PC-3 (cell line): ENCODE measurements around the gene TMEM129. TPM values are rescaled to one million over a fixed set of nuclear protein-coding genes. Genes with fewer than 3 reads are reported as not detected.

Experiments
- ATAC-seq: fragments of 200-7000 bp; cut with Tn5 transposase; 2 replicates; pipeline ENCODE4 v1.9.1; 2020; ENCODE audit warnings: mild to moderate bottlenecking, moderate library complexity
- BruUV-seq: library from RNA; stranded (reverse); fragments of 400-500 nt; replicated peaks from 2 replicates; lab custom pipeline; 2021; lab: Mats Ljungman, UMichigan
- CTCF ChIA-PET: fragments of 300-600 bp; sonication (Branson Sonifier 250); formaldehyde crosslinking; loops from one replicate; lab custom pipeline; 2022; ENCODE audit warnings: antibody characterized with exemption; lab: Charles Lee
- POLR2A ChIA-PET: fragments of 300-600 bp; sonication (Branson Sonifier 250); formaldehyde crosslinking; loops from one replicate; lab custom pipeline; 2022; ENCODE audit warnings: antibody characterized with exemption; ENCODE audit not compliant: unreplicated experiment; lab: Charles Lee
- DNase-seq: peaks from one replicate; pipeline ENCODE4 v3.0.0-alpha.2; 2015
- H2AFZ ChIP-seq: fragments of 300-600 bp; sonication (generic); 2 replicates; pipeline ENCODE4 v1.6.0; 2016; ENCODE audit warnings: antibody characterized with exemption, low read length
- H3F3A ChIP-seq: fragments of 300-600 bp; sonication (generic); one replicate; pipeline ENCODE4 v1.6.0; 2017; ENCODE audit warnings: antibody characterized with exemption, low read length, control low read depth, mild to moderate bottlenecking; ENCODE audit not compliant: unreplicated experiment
- H3K27ac ChIP-seq: fragments of 300-600 bp; sonication (generic); 2 replicates; pipeline ENCODE4 v1.5.1; 2016; ENCODE audit warnings: mild to moderate bottlenecking, low read length
- H3K27me3 ChIP-seq: fragments of 300-600 bp; sonication (generic); 2 replicates; pipeline ENCODE4 v1.6.1; 2016; ENCODE audit warnings: low read length, mixed read lengths
- H3K36me3 ChIP-seq: fragments of 300-600 bp; sonication (generic); 2 replicates; pipeline ENCODE4 v1.6.1; 2016; ENCODE audit warnings: low read depth, mixed run types, low read length, mixed read lengths
- H3K4me1 ChIP-seq: fragments of 300-600 bp; sonication (generic); 2 replicates; pipeline ENCODE4 v1.5.1; 2016; ENCODE audit warnings: low read length; ENCODE audit not compliant: insufficient read depth
- H3K4me2 ChIP-seq: fragments of 300-600 bp; sonication (generic); 2 replicates; pipeline ENCODE4 v1.6.0; 2016; ENCODE audit warnings: low read length
- H3K4me3 ChIP-seq: fragments of 300-600 bp; sonication (generic); 2 replicates; pipeline ENCODE4 v1.5.1; 2016; ENCODE audit warnings: mild to moderate bottlenecking, low read length, mixed read lengths
- H3K79me2 ChIP-seq: fragments of 300-600 bp; sonication (generic); 2 replicates; pipeline ENCODE4 v1.6.1; 2017; ENCODE audit warnings: low read length, mixed read lengths
- H3K9ac ChIP-seq: fragments of 300-600 bp; sonication (generic); 2 replicates; pipeline ENCODE4 v1.6.0; 2016; ENCODE audit warnings: mild to moderate bottlenecking, low read length
- H3K9me2 ChIP-seq: fragments of 300-600 bp; sonication (generic); replicated peaks from 2 replicates; pipeline ENCODE4 v1.6.1; 2016; ENCODE audit warnings: mixed run types, low read length, mixed read lengths
- H3K9me3 ChIP-seq: fragments of 300-600 bp; sonication (generic); 2 replicates; pipeline ENCODE4 v1.6.1; 2016; ENCODE audit warnings: low read length, mixed read lengths
- H4K20me1 ChIP-seq: fragments of 300-600 bp; sonication (generic); 2 replicates; pipeline ENCODE4 v1.6.1; 2016; ENCODE audit warnings: low read length, mixed read lengths
- CTCF ChIP-seq: fragments of 300-600 bp; sonication (generic); conservative IDR thresholded peaks from 2 replicates; pipeline ENCODE4 v1.5.1; 2017; ENCODE audit warnings: antibody characterized with exemption, low read depth, mild to moderate bottlenecking, low read length
- EZH2 ChIP-seq: fragments of 300-600 bp; sonication (generic); IDR thresholded peaks from one replicate; pipeline ENCODE4 v1.6.1; 2017; ENCODE audit warnings: antibody characterized with exemption, mild to moderate bottlenecking, low read length; ENCODE audit not compliant: unreplicated experiment
- EZH2phosphoT487 ChIP-seq: fragments of 300-600 bp; sonication (generic); IDR thresholded peaks from 2 replicates; pipeline ENCODE4 v1.6.1; 2018; ENCODE audit warnings: mild to moderate bottlenecking, antibody characterized with exemption, low read length, borderline replicate concordance
- intact Hi-C: fragments of 100-400 bp; cut with micrococcal nuclease; formaldehyde crosslinking; loops from 2 replicates; pipeline ENCODE4 v1.9.0; 2023
- total RNA-seq: library from RNA; depleted of rRNA; stranded (reverse); fragments of >200 nt; gene quantifications from 2 replicates; pipeline ENCODE4 v1.2.3, GENCODE V29; 2014

The TMEM129 gene
- total RNA-seq, 1 experiment from 2014 or later: 28.6 TPM

- intact Hi-C loops: no loop called here
- Histone ChIP-seq H3K9me3 (no peaks in the 10 kb centered on the region), H3K9ac (no peak overlapping the region), H3K4me2 (no peak overlapping the region), H3K27ac (no peak overlapping the region), H4K20me1 (no peaks in the 10 kb centered on the region), H3K79me2 (no peaks in the 10 kb centered on the region), H2AFZ (no peak overlapping the region), H3K9me2 (no peaks in the 10 kb centered on the region), H3F3A (no peaks in the 10 kb centered on the region), H3K27me3 (no peaks in the 10 kb centered on the region), H3K36me3 (no peaks in the 10 kb centered on the region), H3K4me3 (no peak overlapping the region), H3K4me1 (no peaks in the 10 kb centered on the region)
- ATAC-seq (peak; percentile 48), DNase-seq (no peak)
- no TSS peak for BruUV-seq
- CTCF ChIA-PET: interaction anchor here (0.6 to 1.0 kb wide), 3 partner anchors 22 to 181 kb away, joined by 5 to 9 read pairs (median 6); no protein-coding TSS in a partner anchor
- POLR2A ChIA-PET: no interaction called here
- TF ChIP-seq EZH2 (no peak), EZH2phosphoT487 (no peak), CTCF (no peak)
Measured at GRCh38 chr4:1767770-1768366, 46.7 kb upstream of the TMEM129 start.

GRCh38 chr4:1767061-1767769 is 46.1 kb upstream of the TMEM129 start:
- intact Hi-C loops: no loop called here
- BruUV-seq: no TSS peak
- no peak for TF ChIP-seq EZH2
- Histone ChIP-seq H3K36me3 (no peaks in the 10 kb centered on the region), H3K27ac (no peak overlapping the region), H4K20me1 (no peaks in the 10 kb centered on the region), H3K4me2 (no peak overlapping the region), H3K4me1 (no peaks in the 10 kb centered on the region), H3K9me2 (no peaks in the 10 kb centered on the region), H3K79me2 (no peaks in the 10 kb centered on the region), H3K9me3 (no peaks in the 10 kb centered on the region), H3K27me3 (no peaks in the 10 kb centered on the region), H3K9ac (no peak overlapping the region), H3F3A (no peaks in the 10 kb centered on the region), H2AFZ (no peak overlapping the region), H3K4me3 (no peak overlapping the region)
- ATAC-seq: 0 out of 2 replicates have a peak, but pooled peaks have one; percentile 4
- no peak for DNase-seq
- ChIA-PET CTCF (interaction anchor here (1.0 kb wide), 1 partner anchor 22 kb away, joined by 9 read pairs; no protein-coding TSS in a partner anchor), POLR2A (no interaction called here)

- no peak overlapping the region for H2AFZ ChIP-seq
- H3K4me3 ChIP-seq: no peak overlapping the region
- BruUV-seq: no TSS peak
- no peaks in the 10 kb centered on the region for H3K4me1 ChIP-seq
- TF ChIP-seq EZH2 (no peak), EZH2phosphoT487 (no peak), CTCF (no peak)
- no peaks in the 10 kb centered on the region for H4K20me1 ChIP-seq
- ChIA-PET CTCF (no interaction called here), POLR2A (no interaction called here)
- H3K9me2 ChIP-seq: no peaks in the 10 kb centered on the region
- H3K27ac ChIP-seq: no peak overlapping the region
- no peak overlapping the region for H3K9ac ChIP-seq
- DNase-seq (no peak), ATAC-seq (no peak)
- intact Hi-C loops: no loop called here
- no peaks in the 10 kb centered on the region for H3K79me2 ChIP-seq
- H3K9me3 ChIP-seq: no peaks in the 10 kb centered on the region
- H3K27me3 ChIP-seq: no peaks in the 10 kb centered on the region
- H3K4me2 ChIP-seq: no peak overlapping the region
- H3K36me3 ChIP-seq: no peaks in the 10 kb centered on the region
- no peaks in the 10 kb centered on the region for H3F3A ChIP-seq
Measured at GRCh38 chr4:1766106-1767060, 45.3 kb upstream of the TMEM129 start.
